ENCODE data around the gene PIK3R1. TPM values are rescaled to one million over a fixed set of nuclear protein-coding genes. Genes with fewer than 3 reads are reported as not detected.

Gene PIK3R1
- total RNA-seq (100 to 1,000 TPM in 1 of 2 donors, 10 to 100 TPM in 1; 73.3 to 123 TPM), polyA plus RNA-seq (ENCODE audit: insufficient read length in 2 of 2) (100 to 1,000 TPM in 1 of 2 donors, 10 to 100 TPM in 1; 73.5 to 103 TPM)
- long read RNA-seq, donor 1, full-length matches to known transcripts: 10 of 73 reads
- long read RNA-seq, donor 1, partial matches to known transcripts: 63 of 73 reads
- long read RNA-seq, donor 1, other reads (novel, unspliced or antisense): 0 of 73 reads
- long read RNA-seq, donor 2, full-length matches to known transcripts: 2 of 26 reads
- long read RNA-seq, donor 2, partial matches to known transcripts: 24 of 26 reads
- long read RNA-seq, donor 2, other reads (novel, unspliced or antisense): 0 of 26 reads
- long read RNA-seq, donor 3, full-length matches to known transcripts: 5 of 5 reads
- long read RNA-seq, donor 3, partial matches to known transcripts: 0 of 5 reads
- long read RNA-seq, donor 3, other reads (novel, unspliced or antisense): 0 of 5 reads
- long read RNA-seq, donor 4, transcript PIK3R1-201 (10 exons, 2,625 nt): major isoform, 7 of 57 reads
- long read RNA-seq, donor 4, partial matches to known transcripts: 48 of 57 reads
- long read RNA-seq, donor 4, other reads (novel, unspliced or antisense): 0 of 57 reads

GRCh38 chr5:68215208-68215897 lies at the start of gene PIK3R1:
Gene PIK3R1 (plus strand): TSS chr5:68215756. CDS start chr5:68226676, 10,920 bp downstream.
- Histone ChIP-seq H3K4me1 (ENCODE audit: control insufficient read depth, insufficient read depth, low read length) (peaks cover 6% of the 10 kb centered on the region), H3K36me3 (ENCODE audit: control insufficient read depth, insufficient read depth, low read length) (no peaks in the 10 kb centered on the region), H3K9me3 (ENCODE audit: control insufficient read depth, insufficient read depth, low read length) (no peaks in the 10 kb centered on the region), H3K4me3 (ENCODE audit: low read depth, low read length) (peak within 1 kb of the TSS; percentile 91), H3K27ac (ENCODE audit: low read depth, low read length) (peak within 1 kb of the TSS; percentile 97), H3K27me3 (ENCODE audit: control insufficient read depth, insufficient read depth, low read length) (no peaks in the 10 kb centered on the region)
- WGBS (ENCODE audit: insufficient coverage): 0% methylated on average over 78 of the region's 78 CpGs
- DNase-seq (ENCODE audit: low read depth in 4 of 6, low spot score in 6 of 6): peak; percentile 86 to 98 (median 92)

GRCh38 chr5:68167195-68167651 lies 48.3 kb upstream of the PIK3R1 start:
- Histone ChIP-seq H3K27me3 (ENCODE audit: control insufficient read depth, insufficient read depth, low read length) (no peaks in the 10 kb centered on the region), H3K4me1 (ENCODE audit: control insufficient read depth, insufficient read depth, low read length) (peaks cover 3% of the 10 kb centered on the region), H3K36me3 (ENCODE audit: control insufficient read depth, insufficient read depth, low read length) (no peaks in the 10 kb centered on the region), H3K4me3 (ENCODE audit: low read depth, low read length) (no peak overlapping the region), H3K27ac (ENCODE audit: low read depth, low read length) (no peak overlapping the region), H3K9me3 (ENCODE audit: control insufficient read depth, insufficient read depth, low read length) (no peaks in the 10 kb centered on the region)
- DNase-seq (ENCODE audit: low read depth in 4 of 6, low spot score in 6 of 6): no peak
- WGBS (ENCODE audit: insufficient coverage): 84% methylated on average over 2 of the region's 4 CpGs

- no peaks in the 10 kb centered on the region for H3K9me3 ChIP-seq (ENCODE audit: control insufficient read depth, insufficient read depth, low read length)
- DNase-seq (ENCODE audit: low read depth in 4 of 6, low spot score in 6 of 6): peak in 3 of 6 donors; percentile 39 to 79 (median 65)
- WGBS (ENCODE audit: insufficient coverage): no CpG with 5 or more reads among the region's 1 CpG
Observed at GRCh38 chr5:68169903-68170302, 45.7 kb upstream of the PIK3R1 start.

GRCh38 chr5:68170826-68171558 lies 44.6 kb upstream of the PIK3R1 start:
- no peaks in the 10 kb centered on the region for H3K36me3 ChIP-seq (ENCODE audit: control insufficient read depth, insufficient read depth, low read length)
- no peak overlapping the region for H3K4me3 ChIP-seq (ENCODE audit: low read depth, low read length)
- DNase-seq (ENCODE audit: low read depth in 4 of 6, low spot score in 6 of 6): peak in 3 of 6 donors; percentile 59 to 77 (median 69)
- H3K4me1 ChIP-seq (ENCODE audit: control insufficient read depth, insufficient read depth, low read length): peaks cover 6% of the 10 kb centered on the region
- H3K27ac ChIP-seq (ENCODE audit: low read depth, low read length): peak overlapping the region; percentile 36
- 13% methylated on average over 9 of the region's 10 CpGs for WGBS (ENCODE audit: insufficient coverage)
- no peaks in the 10 kb centered on the region for H3K27me3 ChIP-seq (ENCODE audit: control insufficient read depth, insufficient read depth, low read length)
- H3K9me3 ChIP-seq (ENCODE audit: control insufficient read depth, insufficient read depth, low read length): no peaks in the 10 kb centered on the region

More at GRCh38 chr5:68169903-68170302, 45.7 kb upstream of the PIK3R1 start:
- Histone ChIP-seq H3K4me1 (ENCODE audit: control insufficient read depth, insufficient read depth, low read length) (peaks cover 6% of the 10 kb centered on the region), H3K27ac (ENCODE audit: low read depth, low read length) (peak overlapping the region; percentile 11), H3K36me3 (ENCODE audit: control insufficient read depth, insufficient read depth, low read length) (no peaks in the 10 kb centered on the region), H3K27me3 (ENCODE audit: control insufficient read depth, insufficient read depth, low read length) (no peaks in the 10 kb centered on the region), H3K4me3 (ENCODE audit: low read depth, low read length) (no peak overlapping the region)

GRCh38 chr5:68172314-68172713 lies 43.2 kb upstream of the PIK3R1 start:
- Histone ChIP-seq H3K9me3 (ENCODE audit: control insufficient read depth, insufficient read depth, low read length) (no peaks in the 10 kb centered on the region), H3K27ac (ENCODE audit: low read depth, low read length) (no peak overlapping the region), H3K4me3 (ENCODE audit: low read depth, low read length) (no peak overlapping the region), H3K4me1 (ENCODE audit: control insufficient read depth, insufficient read depth, low read length) (peaks cover 6% of the 10 kb centered on the region), H3K27me3 (ENCODE audit: control insufficient read depth, insufficient read depth, low read length) (no peaks in the 10 kb centered on the region), H3K36me3 (ENCODE audit: control insufficient read depth, insufficient read depth, low read length) (no peaks in the 10 kb centered on the region)
- DNase-seq (ENCODE audit: low read depth in 4 of 6, low spot score in 6 of 6): no peak
- WGBS (ENCODE audit: insufficient coverage): 50% methylated on average over 1 of the region's 2 CpGs

- Histone ChIP-seq H3K9me3 (ENCODE audit: control insufficient read depth, insufficient read depth, low read length) (no peaks in the 10 kb centered on the region), H3K4me3 (ENCODE audit: low read depth, low read length) (no peak overlapping the region), H3K27me3 (ENCODE audit: control insufficient read depth, insufficient read depth, low read length) (no peaks in the 10 kb centered on the region), H3K36me3 (ENCODE audit: control insufficient read depth, insufficient read depth, low read length) (no peaks in the 10 kb centered on the region), H3K4me1 (ENCODE audit: control insufficient read depth, insufficient read depth, low read length) (peaks cover 6% of the 10 kb centered on the region), H3K27ac (ENCODE audit: low read depth, low read length) (no peak overlapping the region)
- no peak for DNase-seq (ENCODE audit: low read depth in 4 of 6, low spot score in 6 of 6)
- WGBS (ENCODE audit: insufficient coverage): no CpG with 5 or more reads among the region's 3 CpGs
Observed at GRCh38 chr5:68173007-68173406, 42.5 kb upstream of the PIK3R1 start.

GRCh38 chr5:68176253-68176652 lies 39.3 kb upstream of the PIK3R1 start:
- Histone ChIP-seq H3K27ac (ENCODE audit: low read depth, low read length) (no peak overlapping the region), H3K27me3 (ENCODE audit: control insufficient read depth, insufficient read depth, low read length) (no peaks in the 10 kb centered on the region), H3K36me3 (ENCODE audit: control insufficient read depth, insufficient read depth, low read length) (no peaks in the 10 kb centered on the region), H3K4me3 (ENCODE audit: low read depth, low read length) (no peak overlapping the region), H3K4me1 (ENCODE audit: control insufficient read depth, insufficient read depth, low read length) (peaks cover 3% of the 10 kb centered on the region), H3K9me3 (ENCODE audit: control insufficient read depth, insufficient read depth, low read length) (no peaks in the 10 kb centered on the region)
- WGBS (ENCODE audit: insufficient coverage): 100% methylated on average over 4 of the region's 6 CpGs
- DNase-seq (ENCODE audit: low read depth in 4 of 6, low spot score in 6 of 6): no peak

- no peak for DNase-seq (ENCODE audit: low read depth in 4 of 6, low spot score in 6 of 6)
- Histone ChIP-seq H3K36me3 (ENCODE audit: control insufficient read depth, insufficient read depth, low read length) (no peaks in the 10 kb centered on the region), H3K27me3 (ENCODE audit: control insufficient read depth, insufficient read depth, low read length) (no peaks in the 10 kb centered on the region), H3K27ac (ENCODE audit: low read depth, low read length) (no peak overlapping the region), H3K9me3 (ENCODE audit: control insufficient read depth, insufficient read depth, low read length) (no peaks in the 10 kb centered on the region), H3K4me3 (ENCODE audit: low read depth, low read length) (no peak overlapping the region), H3K4me1 (ENCODE audit: control insufficient read depth, insufficient read depth, low read length) (peaks cover 3% of the 10 kb centered on the region)
- WGBS (ENCODE audit: insufficient coverage): 97% methylated on average over 2 of the region's 7 CpGs
Observed at GRCh38 chr5:68176802-68177479, 38.6 kb upstream of the PIK3R1 start.

GRCh38 chr5:68177676-68178075 lies 37.9 kb upstream of the PIK3R1 start:
- WGBS (ENCODE audit: insufficient coverage): 100% methylated on average over 5 of the region's 11 CpGs
- Histone ChIP-seq H3K27ac (ENCODE audit: low read depth, low read length) (no peak overlapping the region), H3K36me3 (ENCODE audit: control insufficient read depth, insufficient read depth, low read length) (no peaks in the 10 kb centered on the region), H3K27me3 (ENCODE audit: control insufficient read depth, insufficient read depth, low read length) (no peaks in the 10 kb centered on the region), H3K9me3 (ENCODE audit: control insufficient read depth, insufficient read depth, low read length) (no peaks in the 10 kb centered on the region), H3K4me1 (ENCODE audit: control insufficient read depth, insufficient read depth, low read length) (no peaks in the 10 kb centered on the region), H3K4me3 (ENCODE audit: low read depth, low read length) (no peak overlapping the region)
- DNase-seq (ENCODE audit: low read depth in 4 of 6, low spot score in 6 of 6): no peak

All from spinal cord (tissue), 10 donors.